A673 (cell line): Measurements from ENCODE around the gene PLK2. TPM values are rescaled to one million over a fixed set of nuclear protein-coding genes. Genes with fewer than 3 reads are reported as not detected.

Source experiments
- BruUV-seq: library from RNA; stranded (reverse); fragments of 400-500 nt; replicated peaks from 2 replicates; lab custom pipeline; 2021; lab: Mats Ljungman, UMichigan
- CTCF ChIA-PET: fragments of 300-600 bp; sonication (Branson Sonifier 250); formaldehyde crosslinking; loops from one replicate; lab custom pipeline; 2022; ENCODE audit warnings: antibody characterized with exemption; lab: Charles Lee
- POLR2A ChIA-PET: fragments of 300-600 bp; sonication (Branson Sonifier 250); formaldehyde crosslinking; loops from one replicate; lab custom pipeline; 2022; ENCODE audit warnings: antibody characterized with exemption; ENCODE audit not compliant: low non-redundant PET; lab: Charles Lee
- DNase-seq: peaks from one replicate; pipeline ENCODE4 v3.0.0-alpha.2; 2015; ENCODE audit warnings: low spot score
- H3K27ac ChIP-seq: fragments of 200-600 bp; sonication (generic); 2 replicates; pipeline ENCODE4 v1.5.1; 2016; ENCODE audit warnings: mixed run types, low read depth, mild to moderate bottlenecking, mixed read lengths, antibody characterized with exemption, low read length; ENCODE audit not compliant: poor library complexity, severe bottlenecking
- H3K27me3 ChIP-seq: fragments of 200-600 bp; sonication (generic); replicated peaks from 2 replicates; pipeline ENCODE4 v1.6.1; 2017; ENCODE audit warnings: mixed run types, low read depth, mild to moderate bottlenecking, mixed read lengths, antibody characterized with exemption, low read length; ENCODE audit not compliant: insufficient read depth, poor library complexity
- H3K36me3 ChIP-seq: fragments of 200-600 bp; sonication (generic); 2 replicates; pipeline ENCODE4 v1.6.1; 2016; ENCODE audit warnings: mixed run types, mild to moderate bottlenecking, mixed read lengths, antibody characterized with exemption, low read length; ENCODE audit not compliant: insufficient read depth, poor library complexity, severe bottlenecking
- H3K4me1 ChIP-seq: fragments of 200-600 bp; sonication (generic); 2 replicates; pipeline ENCODE4 v1.6.1; 2017; ENCODE audit warnings: mixed run types, mild to moderate bottlenecking, mixed read lengths, antibody characterized with exemption, low read length; ENCODE audit not compliant: insufficient read depth, poor library complexity, severe bottlenecking
- H3K4me3 ChIP-seq: fragments of 200-600 bp; sonication (generic); 2 replicates; pipeline ENCODE4 v1.5.1; 2016; ENCODE audit warnings: low read depth, mixed run types, mild to moderate bottlenecking, mixed read lengths, low read length; ENCODE audit not compliant: poor library complexity, severe bottlenecking
- H3K9me3 ChIP-seq: fragments of 200-600 bp; sonication (generic); 2 replicates; pipeline ENCODE4 v1.6.1; 2016; ENCODE audit warnings: mixed run types, low read depth, mild to moderate bottlenecking, mixed read lengths, antibody characterized with exemption, low read length; ENCODE audit not compliant: poor library complexity, severe bottlenecking
- EZH2 ChIP-seq: fragments of 200-600 bp; sonication (generic); IDR thresholded peaks from 2 replicates; pipeline ENCODE4 v1.6.1; 2017; ENCODE audit warnings: borderline replicate concordance, low read depth, mild to moderate bottlenecking, mixed read lengths, antibody characterized with exemption, low read length; ENCODE audit not compliant: poor library complexity, severe bottlenecking
- intact Hi-C: fragments of 100-400 bp; cut with micrococcal nuclease; formaldehyde crosslinking; loops from one replicate; pipeline ENCODE4 v1.10.0; 2022; ENCODE audit not compliant: unreplicated experiment
- total RNA-seq: library from RNA; stranded (reverse); gene quantifications from 2 replicates; pipeline ENCODE4 v1.2.3, GENCODE V29; 2021
- TF ChIP-seq, protein P1 (sequence below): fragments of 300-800, 200-600 bp; sonication (generic); conservative IDR thresholded peaks from 2 replicates; pipeline ENCODE4 v1.5.1; 2017; ENCODE audit warnings: low read depth, mild to moderate bottlenecking, antibody characterized with exemption, low read length, moderate library complexity, mixed read lengths

Gene PLK2
- total RNA-seq, 1 experiment from 2014 or later = 4.2 TPM

DNA sequence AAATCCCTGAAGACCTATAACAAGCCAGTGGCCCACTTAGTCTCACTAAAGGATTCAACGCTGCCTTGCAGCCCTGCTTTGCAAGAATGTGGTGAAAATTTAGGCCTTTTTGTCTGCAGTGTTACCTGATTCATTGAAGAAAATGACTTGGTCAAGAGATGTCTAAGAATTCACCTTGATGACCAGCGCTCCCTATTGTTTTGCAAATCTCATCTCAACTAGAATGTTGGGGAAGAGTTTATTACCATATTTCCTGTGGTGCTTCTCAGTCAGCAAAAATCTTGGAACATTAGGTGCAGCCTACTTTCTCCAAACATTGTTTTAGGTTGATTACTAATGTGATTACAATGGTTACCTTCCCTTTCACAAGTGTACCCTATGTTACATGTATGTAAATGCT lies 53.5 kb downstream of the PLK2 start:
- Histone ChIP-seq H3K4me1 (no peaks in the 10 kb centered on the region), H3K4me3 (no peak overlapping the region), H3K27ac (no peak overlapping the region), H3K36me3 (no peaks in the 10 kb centered on the region), H3K9me3 (no peaks in the 10 kb centered on the region), H3K27me3 (no peaks in the 10 kb centered on the region)
- no peak for DNase-seq
- ChIA-PET POLR2A (no interaction called here), CTCF (no interaction called here)
- intact Hi-C loops = no loop called here
- TF ChIP-seq, protein P1, sequence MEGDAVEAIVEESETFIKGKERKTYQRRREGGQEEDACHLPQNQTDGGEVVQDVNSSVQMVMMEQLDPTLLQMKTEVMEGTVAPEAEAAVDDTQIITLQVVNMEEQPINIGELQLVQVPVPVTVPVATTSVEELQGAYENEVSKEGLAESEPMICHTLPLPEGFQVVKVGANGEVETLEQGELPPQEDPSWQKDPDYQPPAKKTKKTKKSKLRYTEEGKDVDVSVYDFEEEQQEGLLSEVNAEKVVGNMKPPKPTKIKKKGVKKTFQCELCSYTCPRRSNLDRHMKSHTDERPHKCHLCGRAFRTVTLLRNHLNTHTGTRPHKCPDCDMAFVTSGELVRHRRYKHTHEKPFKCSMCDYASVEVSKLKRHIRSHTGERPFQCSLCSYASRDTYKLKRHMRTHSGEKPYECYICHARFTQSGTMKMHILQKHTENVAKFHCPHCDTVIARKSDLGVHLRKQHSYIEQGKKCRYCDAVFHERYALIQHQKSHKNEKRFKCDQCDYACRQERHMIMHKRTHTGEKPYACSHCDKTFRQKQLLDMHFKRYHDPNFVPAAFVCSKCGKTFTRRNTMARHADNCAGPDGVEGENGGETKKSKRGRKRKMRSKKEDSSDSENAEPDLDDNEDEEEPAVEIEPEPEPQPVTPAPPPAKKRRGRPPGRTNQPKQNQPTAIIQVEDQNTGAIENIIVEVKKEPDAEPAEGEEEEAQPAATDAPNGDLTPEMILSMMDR = no peak
- no peak for TF ChIP-seq EZH2
- BruUV-seq = no TSS peak

DNA sequence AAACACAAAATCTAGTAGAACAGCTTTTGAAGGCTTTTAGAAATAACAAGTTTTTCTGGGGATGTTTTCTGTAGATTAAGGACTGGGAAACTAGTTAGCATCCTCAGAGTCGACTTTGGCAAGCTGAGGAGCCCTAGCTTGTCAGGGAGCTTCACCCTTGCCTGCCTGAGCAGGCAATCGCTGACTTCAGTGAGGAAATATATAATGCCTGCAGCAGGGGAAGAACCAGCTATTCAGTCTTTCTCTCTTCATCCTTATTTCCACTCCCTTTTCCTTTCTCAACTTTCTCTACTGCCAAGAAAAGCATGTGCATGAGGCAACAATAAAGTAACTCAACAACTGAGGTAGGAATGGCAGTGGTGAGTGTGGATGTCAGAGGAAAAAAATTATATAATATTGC lies 54.7 kb downstream of the PLK2 start:
- no peaks in the 10 kb centered on the region for H3K27me3 ChIP-seq
- CTCF ChIA-PET = no interaction called here
- no peaks in the 10 kb centered on the region for H3K36me3 ChIP-seq
- no TSS peak for BruUV-seq
- H3K9me3 ChIP-seq = no peaks in the 10 kb centered on the region
- TF ChIP-seq, protein P1 = no peak
- no peak for TF ChIP-seq EZH2
- POLR2A ChIA-PET = no interaction called here
- no peak for DNase-seq
- H3K27ac ChIP-seq = no peak overlapping the region
- no peaks in the 10 kb centered on the region for H3K4me1 ChIP-seq
- intact Hi-C loops = no loop called here
- no peak overlapping the region for H3K4me3 ChIP-seq

DNA sequence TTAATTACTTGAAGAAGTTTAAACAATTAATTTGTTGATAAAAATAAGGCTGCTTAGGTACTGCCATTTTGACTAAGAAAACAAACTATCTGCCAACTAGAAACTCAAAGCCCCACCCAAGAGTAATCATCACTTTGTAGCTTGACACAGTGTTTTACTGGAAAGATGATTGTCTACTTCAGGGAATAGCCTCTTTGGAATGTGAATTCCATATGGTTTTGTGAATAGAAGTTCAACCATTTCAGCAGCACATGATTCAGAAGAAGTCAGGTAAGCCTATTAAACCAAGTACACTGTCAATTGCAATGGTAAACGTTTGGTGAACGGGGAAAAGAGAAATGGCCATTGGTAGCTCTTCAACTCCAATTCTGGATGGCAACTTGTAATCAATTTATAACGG lies 55.2 kb downstream of the PLK2 start:
- POLR2A ChIA-PET = no interaction called here
- Histone ChIP-seq H3K27me3 (no peaks in the 10 kb centered on the region), H3K27ac (no peak overlapping the region), H3K4me1 (no peaks in the 10 kb centered on the region), H3K9me3 (no peaks in the 10 kb centered on the region), H3K4me3 (no peak overlapping the region), H3K36me3 (no peaks in the 10 kb centered on the region)
- TF ChIP-seq EZH2 = no peak
- no TSS peak for BruUV-seq
- intact Hi-C loops = no loop called here
- CTCF ChIA-PET = no interaction called here
- DNase-seq = no peak

Other genes starting within 250 kb of the PLK2 start
- not detected in 2 replicates for gene GAPT, start 31.3 kb upstream of the PLK2 start, total RNA-seq
- 0.07 and 0.64 TPM in 2 replicates for gene RAB3C, start 123.0 kb upstream of the PLK2 start, total RNA-seq